Hippocampal formation (tissue), 2 donors: ENCODE measurements around the gene BIRC3.

Experiments used
- DNase-seq, 2 donors: peaks; one replicate each; lab custom pipeline; 2025; lab: John Stamatoyannopoulos, UW

Gene BIRC3

DNA sequence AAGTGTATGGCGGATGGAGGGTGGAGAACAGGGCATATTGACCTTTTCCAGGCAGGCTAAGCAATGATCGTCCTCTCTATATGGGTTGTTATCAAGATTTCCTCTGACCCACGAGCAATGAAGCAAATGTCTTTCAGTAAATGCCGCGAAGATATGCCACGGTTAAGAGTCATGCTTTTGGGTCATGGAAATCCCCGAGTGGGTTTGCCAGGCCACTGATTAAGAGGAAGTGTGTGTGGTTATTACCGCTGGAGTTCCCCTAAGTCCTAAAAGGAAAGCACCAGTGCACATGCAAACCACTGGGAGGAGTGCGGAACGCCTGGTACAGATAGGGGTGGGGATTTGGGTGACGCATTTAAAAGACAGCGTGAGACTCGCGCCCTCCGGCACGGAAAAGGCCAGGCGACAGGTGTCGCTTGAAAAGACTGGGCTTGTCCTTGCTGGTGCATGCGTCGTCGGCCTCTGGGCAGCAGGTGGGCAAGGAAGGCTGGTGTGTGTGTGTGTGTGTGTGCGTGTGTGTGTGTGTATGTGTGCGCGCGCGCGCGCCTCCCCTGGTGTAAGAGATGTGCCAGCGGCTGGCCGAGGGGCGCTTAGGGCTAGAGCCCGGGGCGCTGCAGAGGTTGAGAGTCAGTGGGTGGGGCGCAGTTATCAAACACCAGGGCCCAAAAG is at the start of gene BIRC3:
BIRC3 (plus strand) TSS at position 386 of the 669 bp plus-strand sequence. CDS start 7,026 bp downstream, outside the sequence.
- peak; percentile 18 to 36 for DNase-seq

DNA sequence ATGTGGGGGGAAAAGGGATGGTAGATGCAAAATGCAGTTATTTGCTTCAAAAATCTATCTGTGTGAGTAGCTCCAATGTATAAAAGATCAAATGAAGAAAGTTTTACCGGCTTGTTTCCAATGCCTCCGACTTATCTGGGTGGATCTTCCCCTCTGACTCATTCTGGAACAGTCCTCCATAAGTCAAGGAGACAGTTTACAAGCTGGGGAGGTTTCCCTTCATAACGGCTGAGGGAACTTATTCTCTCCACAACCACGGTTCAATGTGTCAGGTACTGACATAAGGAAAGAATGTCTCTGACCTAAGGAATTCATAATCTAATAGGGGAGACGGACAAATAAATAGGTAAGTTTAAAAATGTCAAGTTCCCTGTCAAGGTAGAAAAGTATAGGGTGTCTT is 49.7 kb upstream of the BIRC3 start:
- no peak for DNase-seq

DNA sequence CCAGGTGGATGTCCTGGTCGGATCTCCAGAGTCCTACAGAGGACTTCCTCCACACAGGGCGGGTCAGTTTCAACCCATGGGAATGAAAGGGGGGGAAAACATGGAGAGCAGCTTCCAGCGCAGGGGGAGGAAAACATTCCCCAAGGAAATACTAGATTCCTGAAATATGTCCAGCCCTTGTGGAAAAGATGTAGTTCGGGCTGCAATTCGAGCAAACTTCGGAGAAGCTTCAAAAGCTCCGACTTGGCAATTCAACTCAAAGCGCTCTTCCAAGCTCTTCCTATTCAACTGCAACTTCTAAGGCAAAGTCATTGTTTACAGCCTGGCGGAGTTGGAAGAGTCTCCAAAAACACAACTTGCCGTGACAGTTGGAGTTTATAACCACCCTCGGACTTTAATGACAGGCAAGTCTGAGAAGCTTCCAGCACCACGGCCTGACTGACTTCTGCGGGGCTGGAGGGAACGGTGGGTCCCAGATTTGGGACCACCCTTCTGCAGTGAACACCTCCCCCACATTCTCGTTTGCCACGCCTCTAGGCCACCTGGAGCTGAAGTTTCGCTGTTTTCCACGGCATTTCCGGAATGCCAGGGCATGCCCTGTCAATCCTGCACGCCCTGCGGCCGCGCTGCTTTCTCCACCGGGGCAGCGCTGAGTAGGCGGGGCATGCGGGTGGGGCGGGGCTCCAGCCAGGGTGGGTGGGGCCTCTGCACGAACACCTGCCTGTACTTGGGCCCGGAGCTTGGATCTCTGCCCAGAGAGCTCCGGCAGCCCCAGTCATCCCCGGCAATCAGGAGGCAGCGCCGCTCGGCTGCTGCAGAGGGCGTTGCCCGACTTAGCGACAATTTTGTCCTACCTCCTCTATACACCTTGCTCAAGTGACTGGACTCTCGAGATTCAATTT is 49.0 kb upstream of the BIRC3 start:
- no peak for DNase-seq

DNA sequence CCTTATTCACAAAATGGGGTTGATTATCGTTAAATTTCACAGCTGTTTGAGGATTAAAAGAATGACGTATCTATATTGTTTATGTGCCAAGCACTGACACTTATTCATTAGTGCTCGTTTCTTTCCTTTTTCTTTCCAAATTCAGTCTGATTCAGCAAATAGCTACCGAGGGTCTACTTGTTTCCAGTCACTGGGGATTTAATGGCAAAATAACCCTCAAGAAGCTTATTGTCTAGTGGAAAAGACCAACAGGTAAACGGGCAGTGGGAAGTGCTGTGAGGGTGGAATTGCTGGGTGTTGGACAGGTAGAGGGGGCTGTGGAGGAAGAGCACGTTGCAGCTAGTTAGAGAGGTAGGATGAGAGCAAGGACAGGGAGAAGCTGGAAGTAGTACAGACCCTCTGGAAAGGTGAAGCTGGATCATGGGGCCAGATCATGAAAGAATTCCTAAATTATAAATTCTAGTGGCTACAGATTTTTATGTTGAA is 48.3 kb upstream of the BIRC3 start:
- no peak for DNase-seq

DNA sequence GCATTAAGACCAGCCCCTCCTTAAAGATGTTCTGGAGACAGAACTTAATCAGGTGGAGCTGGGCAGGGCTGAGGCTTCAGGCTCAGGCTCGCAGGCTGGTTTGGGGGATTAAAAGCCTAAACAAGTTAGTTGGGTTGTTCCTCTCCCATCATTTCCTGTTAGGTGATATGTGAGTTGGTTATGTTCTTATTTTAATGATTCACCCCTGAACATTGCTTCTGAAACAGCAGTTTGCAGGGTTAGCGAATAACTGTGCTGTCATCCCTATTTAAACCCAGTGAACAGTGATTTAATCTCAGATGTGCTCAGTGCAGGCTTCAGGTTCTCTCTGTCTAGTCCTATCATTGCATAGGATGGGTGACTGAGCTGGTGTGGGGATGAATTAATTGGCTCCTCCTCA is 47.4 kb upstream of the BIRC3 start:
- no peak for DNase-seq

DNA sequence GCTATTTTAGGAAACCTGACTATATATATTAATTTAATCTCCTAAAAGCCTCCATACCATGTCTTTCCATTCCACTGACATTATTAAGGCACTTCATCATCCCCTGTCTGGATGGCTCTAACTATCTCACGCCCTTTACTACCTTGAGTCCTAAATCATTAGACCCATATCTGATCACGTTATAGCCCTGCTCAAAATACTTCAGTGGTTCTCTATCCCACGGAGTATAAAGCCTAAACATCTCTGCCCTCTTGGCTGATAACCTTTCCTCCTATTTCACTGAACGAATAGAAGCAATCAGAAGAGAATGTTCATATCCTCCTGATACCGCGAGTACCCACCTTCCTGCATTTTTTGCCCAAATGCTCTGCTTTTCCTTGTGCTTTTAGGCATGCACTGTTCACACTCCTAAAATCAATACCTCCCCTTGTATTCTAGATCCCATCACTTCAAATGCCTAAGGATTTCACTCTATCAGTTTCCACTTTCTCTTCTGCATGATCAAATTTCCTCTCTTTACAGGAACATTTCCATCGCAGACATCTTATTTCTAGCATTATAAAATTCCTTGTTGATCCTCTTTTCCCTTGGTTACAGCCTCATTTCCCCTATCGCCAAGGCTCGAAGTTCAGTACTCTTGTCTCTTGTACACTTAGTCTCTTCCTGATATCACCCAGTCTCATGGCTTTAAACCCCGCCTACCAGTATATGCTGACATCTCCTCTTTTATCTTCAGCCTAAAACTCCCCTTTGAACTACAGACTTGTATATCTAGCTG is 45.0 kb upstream of the BIRC3 start:
- DNase-seq = no peak

DNA sequence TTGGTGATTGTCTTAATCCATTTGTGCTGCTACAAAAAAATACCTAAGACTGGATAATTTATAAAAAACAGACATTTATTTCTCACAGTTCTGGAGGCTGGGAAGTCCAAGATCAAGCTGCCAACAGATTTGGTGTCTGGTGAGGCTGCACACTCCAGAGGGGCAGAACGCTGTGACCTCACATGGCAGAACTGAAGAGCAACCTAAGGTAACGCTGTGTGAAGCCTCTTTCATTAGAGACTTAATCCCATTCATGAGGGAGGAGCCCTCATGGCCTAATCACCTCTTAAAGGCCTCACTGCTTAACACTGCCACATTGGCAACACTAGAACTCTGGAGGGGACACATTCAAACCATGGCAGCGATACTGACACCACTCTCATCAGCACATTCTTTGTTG is 42.7 kb upstream of the BIRC3 start:
- DNase-seq = no peak

DNA sequence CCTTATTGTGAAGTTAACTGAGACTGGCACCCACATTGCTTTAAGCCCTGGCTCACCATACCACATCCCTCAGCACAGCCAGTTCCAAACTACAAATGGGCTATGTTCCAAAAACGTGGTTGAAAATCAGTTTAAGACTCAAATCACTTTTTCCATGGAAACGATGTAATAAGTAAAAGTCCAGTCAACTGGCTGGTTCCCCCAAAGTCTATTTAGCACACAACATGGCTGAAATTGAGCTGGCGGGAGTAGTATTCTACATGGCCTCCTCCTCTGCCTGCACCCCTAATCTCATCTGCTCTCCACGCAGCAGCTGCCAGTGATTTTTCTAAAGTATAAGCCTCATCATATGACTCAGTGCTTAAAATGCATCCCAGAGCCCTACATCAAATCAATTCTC is 40.9 kb upstream of the BIRC3 start:
- DNase-seq = no peak

DNA sequence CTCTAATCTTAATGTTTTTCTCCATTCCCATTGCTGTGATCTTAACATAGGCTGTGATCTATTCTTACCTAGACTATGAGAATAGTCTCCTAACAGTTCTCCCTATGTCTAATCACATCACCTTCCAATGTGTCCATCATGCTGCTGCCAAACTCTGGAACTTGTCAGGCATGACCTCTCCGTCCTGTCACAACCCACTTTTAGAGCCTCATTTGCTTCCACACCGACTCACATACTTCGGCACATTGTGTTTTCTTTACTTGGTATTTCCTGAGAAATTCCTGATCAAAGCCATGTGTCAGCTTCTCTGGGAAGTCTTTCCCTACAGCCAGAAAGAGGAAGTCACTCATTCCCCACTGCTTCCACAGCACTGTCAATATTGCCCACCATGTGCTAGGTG is 40.5 kb upstream of the BIRC3 start:
- no peak for DNase-seq

DNA sequence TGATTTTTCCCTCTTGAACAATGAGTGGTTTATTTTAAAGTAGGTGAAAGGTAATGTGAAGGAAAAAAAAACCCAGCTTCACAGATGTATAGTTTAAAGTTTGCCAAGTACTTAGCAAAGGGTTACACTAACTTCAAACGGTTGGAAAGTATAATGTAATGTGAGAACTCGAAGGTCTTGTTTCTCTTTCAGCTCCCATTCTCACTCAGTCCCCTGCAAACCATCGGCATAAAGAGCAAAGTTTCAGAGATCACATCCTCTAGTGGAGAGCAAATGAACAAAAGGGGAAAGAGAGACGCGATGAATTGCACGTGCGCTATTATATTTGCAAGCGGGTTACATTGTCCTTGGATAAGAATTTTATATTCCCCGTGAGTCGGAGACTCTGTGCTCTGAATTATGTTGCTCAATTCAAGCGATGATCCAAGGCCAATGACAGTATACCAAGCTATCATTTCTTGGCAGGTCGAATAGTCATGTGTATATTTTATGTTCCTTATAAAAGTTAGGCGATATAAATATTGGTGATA is 37.6 kb upstream of the BIRC3 start:
- DNase-seq = no peak

DNA sequence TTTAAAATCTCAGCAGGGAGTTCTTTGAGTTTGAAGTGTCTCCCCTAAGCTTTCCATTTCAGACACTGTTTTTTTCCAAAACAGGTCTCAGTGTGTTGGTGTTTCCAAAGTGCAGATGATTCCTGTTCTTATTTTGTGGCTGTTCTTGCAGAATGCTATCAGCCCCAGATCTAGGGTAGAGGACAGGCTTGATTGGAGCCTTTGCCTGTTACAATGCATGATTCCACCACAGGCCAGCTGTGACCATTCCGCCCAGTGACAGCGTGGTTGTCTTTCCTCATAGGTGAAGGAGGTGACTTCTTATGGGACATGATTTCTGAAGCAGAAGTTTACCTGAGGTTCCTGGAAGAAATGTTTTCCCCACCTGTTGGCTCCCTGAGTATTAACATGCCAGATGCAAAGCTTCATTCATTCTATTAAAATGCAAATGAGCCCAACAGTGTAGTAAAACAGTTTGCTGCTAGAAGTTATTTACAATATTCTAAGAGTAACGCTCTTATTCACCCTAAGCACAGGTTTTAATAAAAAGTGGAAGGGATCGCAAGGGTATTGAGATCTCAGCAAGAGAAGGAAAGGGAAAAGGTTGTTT is 36.9 kb upstream of the BIRC3 start:
- DNase-seq = no peak

DNA sequence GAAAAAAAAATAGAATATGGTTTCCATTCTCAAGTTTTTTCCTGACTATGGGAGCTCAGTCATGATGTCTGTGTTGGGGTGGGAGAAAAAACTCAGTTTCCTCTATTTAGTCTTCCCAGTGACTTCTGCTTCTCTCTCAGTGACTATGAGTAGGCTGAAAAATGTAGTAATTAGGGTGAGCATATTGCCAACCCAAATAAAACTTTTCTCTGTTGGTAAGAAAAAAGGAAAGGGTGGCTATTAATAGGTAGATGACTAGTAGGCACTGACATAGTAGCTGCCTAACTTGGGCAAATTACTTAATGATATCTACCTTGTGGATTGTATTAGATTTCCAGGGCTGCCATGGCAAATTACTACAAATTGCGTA is 34.2 kb upstream of the BIRC3 start:
- no peak for DNase-seq

DNA sequence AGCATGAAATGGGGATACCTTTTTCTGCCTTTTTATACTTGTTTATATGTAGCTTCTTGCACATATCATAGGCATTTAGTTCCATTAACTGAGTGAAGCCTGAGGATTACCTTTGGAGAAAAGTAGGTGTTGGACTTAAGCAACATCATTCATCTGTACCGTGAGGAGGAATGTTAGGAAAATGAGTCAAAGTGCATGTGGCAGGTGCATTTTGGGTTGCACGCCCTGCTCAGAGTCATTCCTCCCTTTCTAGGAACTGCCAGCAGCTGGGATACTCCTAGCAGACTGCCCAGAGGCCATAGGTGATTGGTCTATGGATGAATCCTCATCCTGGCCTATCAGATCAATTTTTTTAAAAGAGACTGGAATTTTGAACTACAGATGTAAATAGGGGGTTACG is 33.3 kb upstream of the BIRC3 start:
- DNase-seq = no peak

DNA sequence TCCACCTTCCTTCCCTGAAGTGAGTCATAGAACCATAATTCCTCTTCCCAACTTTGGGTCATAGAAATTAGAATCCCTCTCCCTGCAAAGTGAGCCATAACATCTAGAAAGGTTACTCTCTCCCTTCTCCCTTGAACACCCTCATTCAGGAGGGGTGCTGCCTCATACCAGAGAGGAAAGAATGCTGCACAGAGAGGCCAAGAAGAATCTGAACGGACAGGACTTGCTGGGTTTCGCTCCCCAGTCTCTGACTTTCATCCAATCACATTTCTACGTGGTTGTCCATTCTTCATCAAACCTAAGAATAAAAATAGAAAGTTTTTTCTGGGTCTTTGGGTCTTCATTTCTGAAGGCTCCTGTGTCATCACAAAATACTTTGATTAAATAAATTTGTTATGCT is 31.0 kb upstream of the BIRC3 start:
- no peak for DNase-seq

DNA sequence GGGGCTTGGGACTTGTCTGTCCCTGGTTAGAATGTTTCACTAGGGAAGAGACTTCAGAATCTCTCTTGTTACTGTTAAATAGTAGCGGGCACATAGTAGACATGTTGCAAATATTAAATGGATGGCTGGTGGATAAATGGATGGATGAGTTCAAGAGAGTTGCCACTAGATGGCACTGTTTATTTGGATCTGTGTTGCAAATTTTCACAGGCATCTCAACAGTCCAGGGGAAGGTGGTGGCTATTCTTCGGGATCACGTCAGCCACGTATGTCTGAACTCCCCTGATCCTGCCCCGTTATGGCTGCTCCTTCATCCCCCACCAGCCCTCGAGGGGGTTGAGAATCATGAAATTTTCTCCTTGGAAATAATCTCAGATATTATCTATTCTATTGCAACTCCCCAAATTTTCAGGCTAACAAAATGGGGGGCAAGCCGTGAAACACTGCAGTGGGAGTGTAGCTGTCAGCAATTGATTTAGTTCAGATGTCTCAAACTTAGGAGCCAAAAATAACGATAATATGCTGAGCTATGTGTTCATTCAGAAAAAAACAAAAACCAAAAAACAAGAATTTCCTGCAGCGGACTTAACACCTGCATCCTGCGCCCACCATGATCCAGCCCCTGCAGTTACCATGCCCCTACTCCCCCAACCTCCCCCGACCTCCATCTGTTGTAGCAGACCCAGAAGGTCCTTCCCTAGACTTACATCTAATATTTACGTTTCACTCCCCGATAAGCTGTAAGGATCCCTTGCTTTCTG is 29.1 kb upstream of the BIRC3 start:
- DNase-seq = peak; percentile 16 to 79

DNA sequence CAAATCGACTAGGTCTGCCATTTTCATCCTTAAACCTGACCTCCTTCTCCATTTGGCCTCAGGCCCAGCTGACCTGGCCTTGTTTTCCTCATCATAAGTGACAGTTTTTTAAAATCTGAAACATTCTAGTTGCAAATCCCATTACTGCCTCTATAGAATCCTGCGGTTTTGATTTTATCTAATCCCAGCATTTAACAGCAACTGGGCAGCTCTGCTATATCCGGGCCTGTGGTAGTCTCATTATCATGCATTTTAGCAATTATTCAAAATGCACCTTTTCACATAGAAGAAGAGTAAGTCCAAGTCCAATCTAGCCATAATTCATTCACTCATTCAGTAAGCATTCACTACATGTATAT is 28.6 kb upstream of the BIRC3 start:
- no peak for DNase-seq

DNA sequence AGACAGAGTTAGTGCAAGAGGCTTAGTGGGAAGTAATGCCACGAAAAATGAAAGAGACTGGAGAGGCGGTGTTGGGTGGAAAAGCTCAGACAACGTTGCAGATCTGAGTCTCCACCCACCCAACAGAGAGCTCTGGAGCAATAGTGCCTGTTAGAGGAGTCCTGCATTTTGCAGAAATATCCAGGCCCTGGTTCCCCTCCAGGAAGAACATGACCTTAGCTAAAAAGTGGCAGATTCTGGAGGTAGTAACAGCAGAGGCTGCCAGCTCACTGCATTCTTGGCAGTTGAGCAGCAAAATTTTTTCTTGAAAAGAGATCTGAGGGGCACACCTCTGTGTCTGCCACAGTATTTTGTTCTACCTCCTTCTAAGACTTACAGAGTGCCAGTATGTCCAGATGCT is 27.7 kb upstream of the BIRC3 start:
- DNase-seq = no peak

DNA sequence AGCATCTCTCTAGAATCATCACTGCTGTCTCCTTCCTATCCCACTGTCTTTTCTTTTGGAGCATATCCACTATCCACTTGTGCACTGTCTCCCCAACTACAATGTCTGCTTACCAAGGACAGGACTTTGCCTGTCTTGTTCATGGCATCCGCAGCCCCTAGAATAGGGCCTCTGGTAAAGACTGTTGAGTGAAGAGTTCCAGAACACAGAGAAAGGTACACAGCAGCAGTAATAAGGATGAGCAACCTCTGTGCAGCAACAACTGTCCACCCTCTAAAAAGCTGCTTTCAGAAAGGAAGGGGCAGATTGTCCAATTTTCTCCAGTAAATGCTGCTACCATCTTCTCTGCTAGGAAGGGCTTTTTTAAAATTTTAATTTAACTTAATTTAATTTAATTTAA is 25.5 kb upstream of the BIRC3 start:
- DNase-seq = no peak

DNA sequence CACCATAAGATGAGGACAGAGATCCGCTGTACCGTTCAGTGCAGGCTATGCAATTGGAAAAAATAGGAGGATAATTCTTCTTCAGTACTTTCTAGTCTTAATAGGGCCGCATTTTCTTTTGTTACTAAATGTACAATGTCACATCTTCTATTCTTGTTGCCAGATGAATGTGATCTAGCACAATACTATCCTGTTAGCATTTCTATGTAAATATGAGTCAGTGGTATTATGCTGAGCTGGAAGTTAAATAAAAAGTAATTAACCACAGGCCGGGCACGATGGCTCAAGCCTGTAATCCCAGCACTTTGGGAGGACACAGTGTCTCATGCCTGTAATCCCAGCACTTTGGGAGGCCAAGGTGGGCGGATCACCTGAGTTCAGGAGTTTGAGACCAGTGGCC is 24.4 kb upstream of the BIRC3 start:
- no peak for DNase-seq

DNA sequence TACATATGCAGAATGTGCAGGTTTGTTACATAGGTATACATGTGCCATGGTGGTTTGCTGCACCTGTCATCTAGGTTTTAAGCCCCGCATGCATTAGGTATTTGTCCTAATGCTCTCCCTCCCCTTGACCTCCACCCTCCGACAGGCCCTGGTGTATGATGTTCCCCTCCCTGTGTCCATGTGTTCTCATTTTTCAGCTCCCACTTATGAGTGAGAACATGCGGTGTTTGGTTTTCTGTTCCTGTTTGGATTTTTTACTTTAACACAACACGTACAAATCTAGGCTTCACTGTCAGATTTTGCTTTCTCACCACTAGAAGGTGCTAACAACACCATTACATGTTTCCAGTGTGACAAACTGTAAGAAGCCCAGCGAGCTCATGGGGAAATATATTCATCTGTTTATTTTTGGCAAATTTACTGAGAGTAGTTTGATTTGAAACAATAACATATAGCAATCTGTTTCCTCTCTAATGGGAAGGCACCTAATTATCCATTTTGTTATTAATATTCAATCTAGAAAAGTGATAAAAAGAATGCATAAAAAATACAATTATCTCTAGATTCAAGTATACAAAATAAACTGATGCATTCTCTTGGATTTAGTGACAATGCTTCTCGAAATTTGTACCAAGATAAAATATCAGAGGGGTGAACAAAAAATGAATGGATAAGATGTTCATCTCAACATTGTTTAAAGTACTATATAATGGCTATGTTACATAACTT is 23.2 kb upstream of the BIRC3 start:
- peak in 1 of 2 donors; percentile 49 for DNase-seq

DNA sequence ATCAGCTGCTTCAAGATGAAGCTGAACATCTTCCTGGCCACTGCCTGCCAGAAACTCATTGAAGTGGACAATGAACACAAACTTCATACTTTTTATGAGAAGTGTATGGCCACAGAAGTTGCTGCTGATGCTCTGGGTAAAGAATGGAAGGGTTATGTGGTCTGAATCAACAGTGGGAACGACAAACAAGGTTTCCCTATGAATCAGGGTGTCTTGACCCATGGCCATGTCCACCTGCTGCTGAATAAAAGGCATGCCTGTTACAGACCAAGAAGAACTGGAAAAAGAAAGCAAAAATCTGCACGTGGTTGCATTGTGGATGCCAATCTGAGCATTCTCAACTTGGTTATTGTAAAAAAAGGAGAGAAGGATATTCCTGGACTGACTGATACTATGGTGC is 22.2 kb upstream of the BIRC3 start:
- DNase-seq = no peak
